HG03469 (cell line): ENCODE results near the gene FAM114A2.

Experiments used
- ATAC-seq: cut with Tn5 transposase; IDR thresholded peaks from one replicate; pipeline ENCODE4 v1.9.1; 2021; ENCODE audit warnings: mild to moderate bottlenecking, moderate library complexity, moderate number of reproducible peaks; ENCODE audit not compliant: unreplicated experiment

The FAM114A2 gene

GRCh38 chr5:153952893-153953292 lies 85.8 kb downstream of the FAM114A2 start:
- no peak for ATAC-seq

DNA sequence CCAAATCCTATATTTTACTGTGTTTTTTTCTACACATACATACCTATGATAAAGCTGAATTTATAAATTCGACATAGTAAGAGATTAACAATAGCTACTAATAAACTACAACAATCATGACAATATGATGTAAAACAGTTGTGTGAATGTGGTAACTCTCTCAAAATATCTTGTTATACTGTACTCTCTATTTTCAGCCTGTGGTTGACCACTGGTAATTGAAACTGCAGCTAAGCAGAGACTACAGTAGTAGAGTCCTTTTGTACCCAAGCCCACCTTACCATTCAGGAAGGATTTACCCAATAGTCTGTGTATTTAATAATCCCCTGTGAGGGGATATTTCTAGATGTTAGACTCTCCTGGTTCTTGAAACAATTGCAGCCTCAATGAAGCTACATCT lies 86.7 kb downstream of the FAM114A2 start:
- ATAC-seq: no peak

DNA sequence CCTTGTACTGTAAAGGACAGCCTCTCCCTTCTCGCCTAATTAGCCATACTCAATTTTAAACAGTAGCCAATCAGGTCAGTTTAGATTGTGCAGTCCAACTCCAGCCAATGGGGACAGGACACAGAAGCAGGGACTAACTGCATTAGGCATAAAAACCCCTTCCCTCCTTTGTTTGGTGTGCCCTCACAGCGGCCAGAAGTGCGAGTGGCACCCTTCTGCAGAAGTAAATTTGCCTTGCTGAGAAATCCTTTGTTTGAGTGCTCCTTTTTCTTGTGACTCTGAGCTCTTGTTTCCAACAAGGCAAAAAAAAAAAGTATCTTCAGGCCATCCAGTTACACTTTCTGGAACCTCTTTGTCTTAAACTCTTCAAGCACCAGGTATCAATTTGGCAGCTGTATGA lies 97.4 kb downstream of the FAM114A2 start:
- ATAC-seq: no peak
